HUES64 (cell line): ENCODE measurements around the gene GZMM.

ENCODE experiments used
- H3K27ac ChIP-seq: 2 replicates; pipeline ENCODE4 v1.7.0; 2013; ENCODE audit warnings: low read depth, low read length, inconsistent platforms
- H3K27me3 ChIP-seq: 2 replicates; pipeline ENCODE4 v1.6.1; 2013; ENCODE audit warnings: mild to moderate bottlenecking, low read length; ENCODE audit not compliant: insufficient read depth
- H3K36me3 ChIP-seq: 2 replicates; pipeline ENCODE4 v1.6.1; 2013; ENCODE audit warnings: mild to moderate bottlenecking, low read length; ENCODE audit not compliant: insufficient read depth
- H3K4me1 ChIP-seq: 2 replicates; pipeline ENCODE4 v1.6.1; 2013; ENCODE audit warnings: mild to moderate bottlenecking, low read length, moderate library complexity; ENCODE audit not compliant: insufficient read depth
- H3K4me3 ChIP-seq: 2 replicates; pipeline ENCODE4 v1.5.1; 2013; ENCODE audit warnings: mild to moderate bottlenecking, low read length, moderate library complexity
- H3K9ac ChIP-seq: 2 replicates; pipeline ENCODE4 v1.6.1; 2013; ENCODE audit warnings: mild to moderate bottlenecking, low read depth, low read length
- H3K9me3 ChIP-seq: 2 replicates; pipeline ENCODE4 v1.6.1; 2013; ENCODE audit warnings: low read depth, low read length; ENCODE audit not compliant: insufficient read depth
- WGBS: fragments of 150-250, 120-280 bp; methylation state at CpG from one replicate; pipeline ENCODE4 v1.1.7; 2013; ENCODE audit warnings: missing lambda C conversion rate; 5-methylcytosine and 5-hydroxymethylcytosine counted together

The GZMM gene

GRCh38 chr19:572140-572742 lies 28.4 kb downstream of the GZMM start, which contains the start of gene BSG:
Gene BSG (plus strand): TSS chr19:572596. CDS start chr19:572635, 39 bp downstream.
- H3K27ac ChIP-seq = peak within 1 kb of the TSS; percentile 84
- peak within 1 kb of the TSS; percentile 94 for H3K4me3 ChIP-seq
- H3K9me3 ChIP-seq = no peaks in the 10 kb centered on the region
- H3K4me1 ChIP-seq = peaks cover 4% of the 10 kb centered on the region; the same call in 1 of the 2 replicates
- H3K36me3 ChIP-seq = peaks cover 4% of the 10 kb centered on the region; the same call in 1 of the 2 replicates
- WGBS = under 1% methylated on average over 79 of the region's 79 CpGs
- H3K27me3 ChIP-seq = no peaks in the 10 kb centered on the region
- peak within 1 kb of the TSS; percentile 96 for H3K9ac ChIP-seq

DNA sequence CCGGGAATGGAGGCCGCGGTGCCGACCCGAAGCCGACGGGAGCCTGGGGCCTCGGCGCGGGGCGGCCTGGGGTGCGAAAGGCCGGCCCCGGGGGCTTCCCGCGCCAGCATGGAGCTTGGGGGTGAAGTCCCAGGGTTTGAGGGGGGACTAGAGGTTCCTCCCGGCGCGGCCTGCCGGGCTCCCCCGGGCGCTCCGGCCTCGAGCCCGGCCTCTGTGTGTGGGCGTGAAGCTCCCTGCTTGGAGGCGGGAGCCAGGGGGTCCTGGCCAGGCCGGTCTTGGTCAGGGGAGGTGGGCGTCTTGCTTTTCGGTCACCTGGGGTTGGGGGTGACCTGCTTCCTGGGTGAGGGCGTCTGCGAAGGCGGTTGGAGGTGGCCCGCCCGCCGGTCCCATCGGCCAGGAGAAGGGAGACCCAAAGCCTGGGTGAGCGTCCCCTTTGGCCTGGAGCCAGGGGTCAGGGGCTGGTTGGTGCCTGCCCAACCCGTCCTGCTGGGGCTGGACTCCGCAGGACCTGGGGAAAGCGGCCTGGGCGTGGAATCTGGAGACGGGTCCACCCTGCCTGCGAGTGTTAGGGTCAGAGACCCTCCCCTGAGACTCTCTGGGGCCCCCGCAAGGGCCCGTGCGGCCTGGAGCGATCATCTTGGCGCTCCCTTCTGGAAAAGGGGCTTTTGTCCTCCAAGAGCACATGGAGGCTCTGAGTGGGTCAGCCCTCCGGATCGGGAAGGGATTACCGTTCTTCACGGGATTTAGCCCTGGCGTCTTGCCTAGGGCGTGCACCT lies 29.1 kb downstream of the GZMM start:
- peak overlapping the region; percentile 96 for H3K9ac ChIP-seq
- H3K27ac ChIP-seq = peak overlapping the region; percentile 84
- peaks cover 4% of the 10 kb centered on the region; the same call in 1 of the 2 replicates for H3K4me1 ChIP-seq
- no peaks in the 10 kb centered on the region for H3K27me3 ChIP-seq
- WGBS = 1% methylated on average over 55 of the region's 55 CpGs
- H3K36me3 ChIP-seq = peaks cover 11% of the 10 kb centered on the region
- no peaks in the 10 kb centered on the region for H3K9me3 ChIP-seq
- peak overlapping the region; percentile 94 for H3K4me3 ChIP-seq

DNA sequence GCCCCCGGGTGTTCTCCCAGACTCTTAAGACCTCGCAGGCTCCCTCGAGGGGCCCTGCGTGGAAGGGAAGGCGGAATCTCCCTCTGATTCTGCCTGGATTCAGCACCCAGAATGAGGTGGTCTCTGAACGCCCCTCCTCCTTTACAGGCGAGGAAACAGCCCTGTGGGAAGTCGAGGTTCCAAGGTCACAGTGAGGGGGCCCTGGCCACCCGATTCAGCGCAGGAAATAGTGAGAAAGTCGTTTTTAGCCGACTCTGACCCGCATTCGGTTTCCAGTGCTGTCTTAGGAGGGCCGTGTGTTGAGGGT lies 29.6 kb downstream of the GZMM start:
- peak overlapping the region; percentile 84 for H3K27ac ChIP-seq
- H3K9ac ChIP-seq = peak overlapping the region; percentile 96
- no peaks in the 10 kb centered on the region for H3K27me3 ChIP-seq
- no peaks in the 10 kb centered on the region for H3K9me3 ChIP-seq
- H3K36me3 ChIP-seq = peaks cover 16% of the 10 kb centered on the region
- H3K4me1 ChIP-seq = peaks cover 4% of the 10 kb centered on the region; the same call in 1 of the 2 replicates
- 3% methylated on average over 15 of the region's 15 CpGs for WGBS
- peak overlapping the region; percentile 94 for H3K4me3 ChIP-seq

DNA sequence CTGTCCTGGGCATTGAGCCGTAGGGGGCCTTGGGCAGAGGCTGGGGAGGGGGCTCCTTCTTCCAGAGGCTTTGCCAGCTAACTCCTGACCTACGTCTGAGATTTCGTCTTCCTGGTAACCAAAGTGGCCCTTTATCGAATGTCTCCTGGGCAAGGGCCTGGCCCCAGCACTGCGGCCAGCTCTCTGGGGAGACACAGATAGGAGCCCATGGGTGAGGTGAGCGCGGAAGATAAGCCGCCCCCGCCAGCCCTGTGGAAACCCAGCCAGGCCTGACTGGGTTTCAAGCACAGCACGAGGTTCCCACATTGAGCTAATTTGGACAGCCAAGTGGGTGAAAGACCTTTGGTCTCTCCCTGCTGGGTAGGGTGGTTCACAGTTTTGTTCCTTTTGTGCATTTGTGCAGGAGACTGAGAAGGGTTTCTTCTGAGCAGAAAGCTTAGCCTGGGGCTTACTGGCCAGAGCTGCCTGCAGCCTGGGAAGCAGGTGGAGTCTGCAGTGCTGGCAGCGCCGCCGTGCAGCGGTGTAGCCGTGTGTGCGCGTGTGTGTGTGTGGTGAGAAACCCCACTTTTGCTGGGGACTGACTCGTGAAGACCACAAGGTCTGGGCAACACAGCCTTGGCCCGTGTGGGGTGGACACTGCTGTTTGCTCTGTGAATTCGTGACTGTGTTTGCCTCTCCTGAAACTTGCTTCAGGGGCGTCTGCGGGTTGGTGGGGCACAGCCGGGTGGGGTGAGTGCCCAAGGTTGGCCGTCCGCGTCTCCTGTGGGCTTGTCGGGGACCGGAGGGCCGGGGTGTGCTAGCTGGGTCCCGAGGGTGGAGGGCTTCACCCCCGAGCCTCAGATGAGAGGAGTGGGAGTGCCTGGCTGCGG lies 31.0 kb downstream of the GZMM start:
- H3K4me3 ChIP-seq = peak overlapping the region; percentile 94
- no peak overlapping the region for H3K27ac ChIP-seq

DNA sequence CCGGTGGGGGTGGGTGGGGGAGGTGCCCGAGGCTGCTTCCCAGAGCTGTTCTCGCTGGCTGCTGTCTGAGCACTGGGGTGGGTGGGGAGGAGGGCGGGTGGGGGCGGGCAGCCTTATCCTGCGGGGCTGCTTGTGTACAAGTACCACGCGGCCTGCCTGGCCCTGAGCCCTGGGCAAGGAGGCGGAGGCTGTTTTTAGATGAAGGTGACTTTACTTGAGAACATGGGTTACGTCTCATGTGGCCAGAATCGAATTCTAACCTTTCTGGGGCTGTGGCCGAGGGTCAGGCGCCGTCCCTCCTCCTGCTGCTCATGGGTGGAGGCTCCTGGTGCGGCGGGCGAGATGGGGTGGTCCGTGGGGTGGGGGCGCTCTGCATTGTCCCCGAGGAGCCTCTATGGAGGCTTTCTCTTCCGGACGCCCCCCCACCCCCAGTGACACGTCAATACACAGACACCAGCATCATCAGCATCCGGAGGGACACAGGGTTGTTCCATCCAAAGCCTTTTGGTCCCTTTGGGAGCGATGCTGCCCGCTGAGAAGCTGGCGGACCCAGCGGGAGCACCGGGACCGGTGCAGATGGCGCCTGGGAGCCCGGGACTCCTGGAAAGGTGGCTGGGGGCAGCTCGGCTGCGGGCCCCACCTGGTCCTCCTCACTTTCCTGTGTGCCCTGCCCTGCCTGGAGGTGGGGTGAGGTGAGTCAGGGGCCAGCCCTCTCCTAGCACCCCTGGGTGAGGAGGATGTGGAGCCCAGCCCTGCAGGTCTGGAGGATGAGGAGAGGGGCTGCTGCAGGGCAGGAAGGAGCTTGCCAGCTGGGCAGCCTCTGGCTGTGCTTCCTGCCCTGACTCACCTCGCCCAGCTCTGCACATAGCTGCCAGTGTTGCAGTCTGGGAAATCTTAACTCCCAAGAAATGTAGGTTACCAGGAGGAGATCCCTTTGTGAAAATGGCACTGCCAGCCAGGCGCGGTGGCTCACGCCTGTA lies 32.0 kb downstream of the GZMM start:
- Histone ChIP-seq H3K4me3 (0 out of 2 replicates have a peak overlapping the region, but pooled peaks have one; percentile 94), H3K27me3 (no peaks in the 10 kb centered on the region), H3K4me1 (peaks cover 4% of the 10 kb centered on the region; the same call in 1 of the 2 replicates), H3K27ac (no peak overlapping the region), H3K36me3 (peaks cover 35% of the 10 kb centered on the region), H3K9me3 (no peaks in the 10 kb centered on the region), H3K9ac (no peak overlapping the region)
- WGBS = 83% methylated on average over 34 of the region's 38 CpGs

More for the DNA sequence above, 31.0 kb downstream of the GZMM start:
- Histone ChIP-seq H3K9ac (peak overlapping the region; percentile 37; the same call in 1 of the 2 replicates), H3K27me3 (no peaks in the 10 kb centered on the region), H3K9me3 (no peaks in the 10 kb centered on the region), H3K4me1 (peaks cover 4% of the 10 kb centered on the region; the same call in 1 of the 2 replicates), H3K36me3 (peaks cover 27% of the 10 kb centered on the region)
- 36% methylated on average over 31 of the region's 32 CpGs for WGBS

GRCh38 chr19:576768-577438 lies 33.0 kb downstream of the GZMM start:
- Histone ChIP-seq H3K36me3 (peaks cover 44% of the 10 kb centered on the region), H3K9me3 (no peaks in the 10 kb centered on the region), H3K9ac (no peak overlapping the region), H3K27ac (no peak overlapping the region), H3K4me1 (peaks cover 4% of the 10 kb centered on the region; the same call in 1 of the 2 replicates), H3K27me3 (no peaks in the 10 kb centered on the region), H3K4me3 (no peak overlapping the region)
- 94% methylated on average over 28 of the region's 28 CpGs for WGBS

GRCh38 chr19:577439-578392 lies 33.9 kb downstream of the GZMM start:
- no peak overlapping the region for H3K4me3 ChIP-seq
- H3K27ac ChIP-seq = no peak overlapping the region
- peaks cover 4% of the 10 kb centered on the region; the same call in 1 of the 2 replicates for H3K4me1 ChIP-seq
- no peaks in the 10 kb centered on the region for H3K27me3 ChIP-seq
- no peaks in the 10 kb centered on the region for H3K9me3 ChIP-seq
- H3K9ac ChIP-seq = no peak overlapping the region; the same call in 1 of the 2 replicates
- WGBS = 94% methylated on average over 66 of the region's 66 CpGs
- peaks cover 49% of the 10 kb centered on the region for H3K36me3 ChIP-seq

DNA sequence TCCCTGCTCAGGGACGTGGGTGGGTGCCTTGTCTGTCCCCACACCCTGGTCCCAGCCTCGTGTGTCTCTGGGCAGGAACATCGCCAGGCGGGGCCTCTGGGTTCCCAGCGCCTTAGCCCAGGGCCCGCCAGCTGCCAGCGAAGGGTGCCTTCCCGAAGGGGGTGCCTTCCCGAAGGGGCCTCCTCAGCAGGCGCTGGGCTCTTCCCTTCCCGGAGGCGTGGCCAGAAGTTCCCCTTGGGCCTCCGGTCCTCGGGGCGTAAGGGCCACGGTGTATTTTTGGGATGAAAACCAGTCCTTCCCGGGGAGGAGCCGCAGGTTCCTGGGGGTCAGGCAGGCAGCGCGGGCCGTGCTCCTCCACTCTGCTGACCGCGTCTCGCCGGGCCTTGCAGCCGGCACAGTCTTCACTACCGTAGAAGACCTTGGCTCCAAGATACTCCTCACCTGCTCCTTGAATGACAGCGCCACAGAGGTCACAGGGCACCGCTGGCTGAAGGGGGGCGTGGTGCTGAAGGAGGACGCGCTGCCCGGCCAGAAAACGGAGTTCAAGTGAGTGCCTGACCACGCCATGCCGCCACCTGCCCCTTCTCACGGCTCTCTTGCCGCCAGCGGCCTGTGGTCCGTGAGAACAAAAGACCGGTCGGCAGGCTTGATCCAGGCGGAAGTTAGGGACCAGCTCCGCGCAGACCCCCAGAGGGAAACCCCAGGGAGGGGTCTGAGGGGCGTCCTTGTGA lies 35.4 kb downstream of the GZMM start:
- no peaks in the 10 kb centered on the region for H3K9me3 ChIP-seq
- H3K36me3 ChIP-seq = peaks cover 54% of the 10 kb centered on the region
- H3K9ac ChIP-seq = no peak overlapping the region
- no peak overlapping the region for H3K27ac ChIP-seq
- 96% methylated on average over 46 of the region's 46 CpGs for WGBS
- H3K4me3 ChIP-seq = no peak overlapping the region
- H3K27me3 ChIP-seq = no peaks in the 10 kb centered on the region
- peaks cover 4% of the 10 kb centered on the region; the same call in 1 of the 2 replicates for H3K4me1 ChIP-seq

DNA sequence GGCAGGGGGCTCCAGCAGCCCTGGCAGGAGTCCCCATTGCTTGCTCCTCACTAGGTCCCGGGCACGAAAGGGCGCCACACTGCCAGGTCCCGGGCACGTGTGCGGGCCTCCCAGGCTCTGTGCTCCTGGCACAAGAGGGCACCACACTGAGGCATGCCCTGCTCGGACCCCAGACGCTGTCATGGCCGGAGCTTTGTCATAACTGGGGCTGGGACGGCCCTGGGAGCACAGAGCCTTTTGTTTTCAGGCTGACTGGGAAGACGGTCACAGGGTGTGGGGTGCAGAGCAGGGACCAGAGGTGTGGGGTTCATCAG lies 35.9 kb downstream of the GZMM start:
- H3K9ac ChIP-seq = no peak overlapping the region
- no peak overlapping the region for H3K4me3 ChIP-seq
- H3K27ac ChIP-seq = no peak overlapping the region
- 95% methylated on average over 11 of the region's 11 CpGs for WGBS
- no peaks in the 10 kb centered on the region for H3K27me3 ChIP-seq
- no peaks in the 10 kb centered on the region for H3K9me3 ChIP-seq
- peaks cover 54% of the 10 kb centered on the region for H3K36me3 ChIP-seq
- H3K4me1 ChIP-seq = peaks cover 4% of the 10 kb centered on the region; the same call in 1 of the 2 replicates
